ENCODE data around the gene ITGA8. TPM values are rescaled to one million over a fixed set of nuclear protein-coding genes. Genes with fewer than 3 reads are reported as not detected.

ITGA8 gene
- total and polyA plus RNA-seq, 9 donors: 3.5 to 58.0 (median 6.8) TPM

GRCh38 chr10:15630353-15630752 lies 89.4 kb downstream of the ITGA8 start:
- Histone ChIP-seq H3K27me3 (no peaks in the 10 kb centered on the region), H3K36me3 (no peaks in the 10 kb centered on the region), H3K27ac (no peak overlapping the region), H3K9me3 (no peaks in the 10 kb centered on the region), H3K4me1 (ENCODE audit: insufficient read depth) (peaks cover 2% of the 10 kb centered on the region), H3K4me3 (no peak overlapping the region)
- intact Hi-C loops (cut with DNase I): no loop called here
- 92 to 97% (median 92%) methylated on average over 5 of the region's 5 CpGs for WGBS, 3 donors
- DNase-seq: no peak
- no peak for TF ChIP-seq EP300 (IDR thresholded peaks at IDR 0.05)
- TF ChIP-seq CTCF (IDR thresholded peaks at IDR 0.05): no peak
- no peak for TF ChIP-seq POLR2A (IDR thresholded peaks at IDR 0.05)

GRCh38 chr10:15627617-15628196 lies 92.0 kb downstream of the ITGA8 start:
- no peaks in the 10 kb centered on the region for H3K9me3 ChIP-seq
- intact Hi-C loops (cut with DNase I): no loop called here
- WGBS, 3 donors: 81 to 87% (median 86%) methylated on average over 8 of the region's 8 CpGs
- DNase-seq: no peak
- TF ChIP-seq CTCF (IDR thresholded peaks at IDR 0.05) (no peak), EP300 (IDR thresholded peaks at IDR 0.05) (no peak), POLR2A (IDR thresholded peaks at IDR 0.05) (no peak)
- H3K36me3 ChIP-seq: no peaks in the 10 kb centered on the region
- H3K27me3 ChIP-seq: no peaks in the 10 kb centered on the region
- H3K4me3 ChIP-seq: no peak overlapping the region
- H3K4me1 ChIP-seq (ENCODE audit: insufficient read depth): peaks cover under 1% of the 10 kb centered on the region
- H3K27ac ChIP-seq: no peak overlapping the region

GRCh38 chr10:15626937-15627336 lies 92.8 kb downstream of the ITGA8 start:
- DNase-seq: no peak
- H3K4me3 ChIP-seq: no peak overlapping the region
- H3K27me3 ChIP-seq: no peaks in the 10 kb centered on the region
- intact Hi-C loops (cut with DNase I): no loop called here
- no peak overlapping the region for H3K27ac ChIP-seq
- no peaks in the 10 kb centered on the region for H3K4me1 ChIP-seq (ENCODE audit: insufficient read depth)
- 98 to 100% (median 100%) methylated on average over 2 of the region's 2 CpGs for WGBS, 3 donors
- TF ChIP-seq EP300 (IDR thresholded peaks at IDR 0.05) (no peak), CTCF (IDR thresholded peaks at IDR 0.05) (no peak), POLR2A (IDR thresholded peaks at IDR 0.05) (no peak)
- no peaks in the 10 kb centered on the region for H3K36me3 ChIP-seq
- no peaks in the 10 kb centered on the region for H3K9me3 ChIP-seq

GRCh38 chr10:15625261-15625660 lies 94.5 kb downstream of the ITGA8 start:
- WGBS, 3 donors: 39 to 48% (median 46%) methylated on average over 5 of the region's 5 CpGs
- no peaks in the 10 kb centered on the region for H3K27me3 ChIP-seq
- H3K4me1 ChIP-seq (ENCODE audit: insufficient read depth): no peaks in the 10 kb centered on the region
- no peaks in the 10 kb centered on the region for H3K9me3 ChIP-seq
- H3K36me3 ChIP-seq: no peaks in the 10 kb centered on the region
- H3K27ac ChIP-seq: no peak overlapping the region
- intact Hi-C loops (cut with DNase I): no loop called here
- DNase-seq: no peak
- no peak overlapping the region for H3K4me3 ChIP-seq
- TF ChIP-seq CTCF (IDR thresholded peaks at IDR 0.05) (no peak), EP300 (IDR thresholded peaks at IDR 0.05) (no peak), POLR2A (IDR thresholded peaks at IDR 0.05) (no peak)

Measured in ovary (tissue), 9 donors.